NCI-H2196 treated with DMSO at 0.1 percent for 48 hours (cell line): ENCODE results near the gene GRIK4.
A peak's percentile ranks its signal among the peaks of the same experiment; 100 is the strongest.
"Not testable (repeated sequence)": the region's sequence is repeated elsewhere in the genome, so short reads cannot be mapped to it uniquely, and the experiment has no call there.

ENCODE experiments used
- DNase-seq: peaks from one replicate; lab custom pipeline; 2025; ENCODE audit not compliant: unreplicated experiment; lab: John Stamatoyannopoulos, UW

The GRIK4 gene

DNA sequence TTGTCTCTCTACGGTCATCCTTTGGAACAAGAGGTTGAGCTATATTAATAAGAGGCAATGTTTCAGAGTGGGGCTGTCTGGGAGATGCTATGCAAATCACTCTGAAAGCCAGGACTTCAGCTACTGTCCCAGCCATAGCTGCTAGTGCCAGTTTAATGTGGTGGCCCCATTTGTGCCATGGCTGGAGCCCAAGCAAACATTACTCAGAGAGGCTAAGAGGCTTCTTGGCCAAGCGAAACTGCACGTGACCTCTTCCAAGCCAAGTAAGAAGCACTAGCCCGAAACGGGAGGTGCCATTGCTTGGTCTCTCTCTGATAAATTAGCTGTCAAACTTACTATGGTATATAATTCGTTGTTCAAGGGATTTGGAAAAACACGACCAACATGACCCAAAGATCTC is 462.0 kb downstream of the GRIK4 start:
- DNase-seq, result no peak

- DNase-seq, result no peak
Observed at GRCh38 chr11:120974466-120974865, 462.9 kb downstream of the GRIK4 start.

GRCh38 chr11:120974965-120975364 is 463.4 kb downstream of the GRIK4 start:
- DNase-seq, result no peak

DNA sequence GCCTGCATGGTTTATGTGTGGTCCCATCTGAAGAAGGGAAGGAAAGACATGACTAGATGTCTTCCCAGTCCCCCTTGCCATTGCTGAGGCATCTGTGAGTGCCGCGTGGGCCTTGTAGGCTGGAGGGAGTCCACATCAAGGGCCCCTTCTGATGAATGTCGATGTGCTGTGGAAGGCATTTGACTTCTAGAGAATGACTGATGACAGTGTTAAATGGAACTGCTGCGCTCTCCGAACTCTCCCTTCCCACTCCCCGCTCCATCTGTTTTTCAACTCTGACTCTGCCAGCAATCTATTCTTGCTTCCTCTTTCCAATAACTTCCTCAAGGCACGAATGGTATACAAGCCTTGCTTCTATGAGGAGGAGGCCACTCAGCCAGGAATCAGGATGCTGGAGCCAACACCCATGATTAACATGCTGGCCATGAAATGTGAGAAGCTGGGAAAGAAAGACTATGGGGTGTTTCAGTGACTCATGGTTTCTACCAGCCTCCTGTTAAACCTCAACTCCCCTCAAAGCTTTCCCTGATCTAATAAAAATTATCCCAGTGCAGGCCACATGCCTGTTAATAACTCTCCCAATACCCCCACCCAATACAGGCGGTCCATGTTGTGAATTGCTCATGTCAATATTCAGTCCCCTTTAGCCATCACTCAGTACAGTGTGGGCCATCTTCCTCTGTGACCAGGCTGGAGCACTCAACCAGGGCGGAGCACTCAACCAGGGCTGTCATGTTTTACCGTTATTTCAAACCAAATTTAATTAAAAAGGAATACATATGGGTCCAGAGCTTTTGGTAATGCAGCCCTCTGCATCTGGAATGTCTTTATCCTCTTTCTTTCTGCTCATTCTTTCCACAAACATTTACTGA is 466.0 kb downstream of the GRIK4 start:
- no peak for DNase-seq

DNA sequence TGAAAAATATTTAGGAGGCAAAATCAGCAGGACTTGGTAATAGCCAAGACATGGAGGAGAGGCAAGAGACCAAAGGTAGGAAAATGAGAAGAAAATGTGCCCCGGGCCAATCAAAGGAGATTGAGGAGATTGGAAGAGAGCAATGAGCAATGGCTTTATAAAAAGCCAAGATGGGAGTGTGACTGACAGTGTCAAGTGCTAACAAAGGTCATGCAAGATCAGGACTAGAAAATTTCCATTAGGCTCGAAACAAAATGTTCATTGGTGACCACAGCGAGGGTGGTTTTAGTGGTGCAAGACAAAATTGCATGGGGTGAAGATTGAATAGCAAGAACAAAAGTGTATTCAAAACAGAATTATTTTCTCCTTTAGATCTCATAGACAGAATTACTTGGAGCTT is 467.2 kb downstream of the GRIK4 start:
- DNase-seq, result no peak

GRCh38 chr11:120985718-120986569 is 474.4 kb downstream of the GRIK4 start:
- DNase-seq, result no peak

GRCh38 chr11:120988603-120989002 is 477.1 kb downstream of the GRIK4 start:
- no peak for DNase-seq

DNA sequence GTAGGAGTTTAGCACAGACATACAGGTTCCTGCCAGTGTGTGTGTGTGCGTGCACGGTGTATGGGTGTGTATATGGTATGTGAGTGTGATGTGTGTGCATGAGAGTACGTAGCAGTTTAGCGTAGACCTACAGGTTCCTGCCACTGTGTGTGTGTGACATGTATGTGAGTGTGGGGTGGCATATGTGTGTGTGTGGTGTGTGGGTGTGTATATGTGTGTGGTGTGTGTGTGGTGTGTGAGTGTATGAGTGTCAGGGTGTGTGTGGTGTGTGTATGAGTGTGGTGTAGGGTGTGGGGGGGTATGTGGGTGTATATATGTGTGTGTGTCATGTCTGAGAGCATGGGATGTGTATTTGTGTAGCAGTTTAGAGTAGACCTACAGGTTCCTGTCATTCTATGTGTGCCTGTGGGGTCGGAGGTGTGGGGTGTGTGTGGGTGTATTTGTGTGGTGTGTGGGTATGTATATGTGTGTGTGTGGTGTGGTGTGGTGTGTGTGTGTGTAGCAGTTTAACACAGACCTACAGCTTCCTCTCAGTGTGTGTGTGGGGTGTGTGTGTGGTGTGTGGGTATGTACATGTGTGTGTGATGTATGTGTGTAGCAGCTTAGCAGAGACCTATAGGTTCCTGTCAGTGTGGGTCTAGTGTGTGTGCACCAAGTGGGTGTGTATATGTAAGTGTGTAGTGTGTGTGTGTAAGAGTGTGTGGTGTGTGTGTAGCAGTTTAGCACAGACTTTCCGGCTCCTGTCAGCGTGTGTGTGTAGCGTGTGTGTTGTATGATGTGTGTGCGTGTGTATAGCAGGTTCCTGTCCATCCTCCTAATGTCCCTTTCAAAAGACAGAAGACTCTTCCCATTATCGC is 480.5 kb downstream of the GRIK4 start:
- no peak for DNase-seq

DNA sequence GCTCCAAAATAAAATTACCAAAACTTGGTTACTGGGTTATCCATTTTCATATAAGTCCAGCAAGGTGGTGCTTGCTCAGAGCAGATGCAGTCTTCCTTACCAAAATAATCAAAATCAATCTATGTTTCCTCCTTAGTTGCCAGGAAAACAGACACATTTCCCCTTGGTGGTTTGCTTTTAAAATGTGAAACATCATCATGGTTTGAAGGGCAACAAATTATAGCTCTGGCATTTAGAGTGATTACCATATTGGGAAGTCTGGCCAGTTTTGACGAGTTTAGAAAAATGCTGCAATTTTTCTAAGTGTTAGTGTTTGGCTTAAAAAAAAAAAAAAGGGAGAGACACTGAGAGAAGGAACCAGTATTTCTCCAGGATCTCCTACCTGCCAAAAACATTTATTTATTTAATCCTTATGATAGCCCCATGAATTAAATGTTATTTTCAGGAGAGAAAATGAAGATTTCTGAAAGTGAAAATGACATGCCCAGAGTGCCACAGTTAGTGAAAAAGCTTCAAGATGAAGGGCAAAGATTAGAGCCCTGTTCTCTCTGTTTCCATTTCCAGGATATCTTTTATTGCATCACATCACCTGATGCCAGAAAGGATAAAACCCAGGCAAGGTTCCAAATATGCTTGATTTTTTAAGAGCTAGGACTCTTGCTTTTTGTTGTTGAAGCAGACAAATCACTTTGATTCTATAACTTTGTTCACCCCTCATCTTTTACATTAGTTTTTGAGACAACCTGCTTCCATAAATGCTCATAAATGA is 482.7 kb downstream of the GRIK4 start:
- no peak for DNase-seq

GRCh38 chr11:120995184-120995583 is 483.6 kb downstream of the GRIK4 start:
- no peak for DNase-seq

DNA sequence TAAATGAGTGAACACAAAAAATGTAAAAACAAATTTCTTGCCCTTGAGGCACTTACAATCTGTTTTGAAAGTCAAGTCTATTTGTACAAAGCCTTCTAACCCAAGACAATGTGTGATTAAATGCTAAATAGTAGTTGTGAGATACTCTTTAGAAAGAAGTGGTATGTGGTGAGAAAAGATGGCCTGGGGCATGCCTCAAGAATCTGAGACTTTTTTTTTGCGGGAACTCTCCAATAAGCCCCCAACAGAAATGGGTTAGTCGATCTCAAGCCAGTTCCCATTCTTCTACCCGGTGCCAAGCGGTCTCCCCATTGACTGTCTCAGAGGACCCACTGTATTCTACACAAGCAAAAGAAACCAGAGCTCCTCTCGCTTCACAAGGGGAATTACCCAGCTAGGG is 485.4 kb downstream of the GRIK4 start:
- DNase-seq, result no peak

DNA sequence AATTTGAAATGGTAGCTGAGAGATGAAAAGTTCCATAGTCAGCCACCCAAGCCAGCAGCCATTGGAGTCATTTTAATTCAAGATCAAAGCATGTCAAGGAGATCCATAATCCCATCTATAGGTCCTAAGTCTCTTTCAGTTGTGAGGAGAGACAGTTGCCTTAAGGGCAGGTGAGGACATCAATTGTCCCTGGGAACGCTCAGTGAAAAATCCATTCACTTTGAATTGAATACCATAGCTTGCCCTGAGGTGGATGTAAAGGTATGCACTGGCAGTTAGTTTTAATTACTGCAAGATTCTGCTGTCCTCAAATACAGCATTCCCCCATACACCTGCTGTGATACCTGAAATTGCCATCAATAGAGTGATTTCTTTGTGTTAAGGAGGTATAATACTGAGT is 487.0 kb downstream of the GRIK4 start:
- no peak for DNase-seq

- no peak for DNase-seq
Observed at GRCh38 chr11:121004206-121004840, 492.8 kb downstream of the GRIK4 start.

DNA sequence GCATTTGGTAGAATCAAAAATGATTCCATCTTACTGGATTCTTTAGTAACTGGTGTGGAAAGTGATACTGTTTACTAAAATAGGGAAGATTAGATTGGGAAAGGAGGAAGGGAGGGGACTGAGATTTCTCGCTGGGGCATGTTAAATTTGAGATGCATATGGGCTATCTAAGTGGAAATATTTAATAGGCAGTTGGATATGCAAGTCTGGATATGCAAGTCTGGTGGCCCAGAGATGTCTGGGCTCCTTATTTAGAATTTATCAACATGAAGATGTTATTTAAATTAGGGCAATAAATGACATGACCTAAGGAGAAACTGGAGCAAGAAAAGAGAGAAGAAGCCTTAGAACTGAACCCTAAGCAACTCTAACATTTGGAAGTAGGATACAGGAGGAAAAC is 495.4 kb downstream of the GRIK4 start:
- no peak for DNase-seq

DNA sequence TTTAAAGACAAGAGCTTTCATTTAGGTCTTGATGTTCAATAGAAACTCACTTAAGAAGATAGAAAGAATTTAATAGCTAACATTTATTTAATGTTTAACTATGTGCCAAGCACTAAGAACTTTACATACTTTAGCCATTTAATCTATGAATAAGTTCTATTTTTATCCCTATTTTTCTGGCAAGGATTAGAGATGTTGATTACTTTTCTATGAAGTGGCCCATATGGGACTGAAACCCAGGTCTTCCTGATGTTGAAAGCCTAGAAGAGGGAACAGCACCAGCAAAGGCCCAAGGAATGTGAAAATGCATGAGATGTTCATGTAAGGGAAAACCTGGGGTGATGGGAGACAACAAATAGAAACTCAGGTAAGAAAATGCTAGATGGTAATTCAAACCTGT is 497.0 kb downstream of the GRIK4 start:
- no peak for DNase-seq

DNA sequence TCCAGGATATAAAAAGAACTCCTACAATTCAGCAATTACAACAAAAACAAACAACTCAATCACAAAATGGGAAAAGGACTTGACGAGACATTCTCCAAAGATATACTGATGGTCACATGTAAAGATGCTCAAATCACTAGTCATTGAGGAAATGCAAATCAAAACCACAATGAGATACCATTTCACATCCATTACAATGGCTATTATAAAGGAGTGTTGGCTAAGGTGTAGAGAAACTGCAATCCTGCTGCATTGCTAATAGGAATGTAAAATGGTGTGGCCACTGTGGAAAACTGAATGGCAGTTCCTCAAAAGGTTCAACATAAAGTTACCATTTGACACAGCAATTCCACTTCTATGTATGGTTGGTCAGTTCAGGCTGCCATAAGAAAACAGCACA is 500.5 kb downstream of the GRIK4 start:
- no peak for DNase-seq

GRCh38 chr11:121018746-121019145 is 507.2 kb downstream of the GRIK4 start:
- no peak for DNase-seq

DNA sequence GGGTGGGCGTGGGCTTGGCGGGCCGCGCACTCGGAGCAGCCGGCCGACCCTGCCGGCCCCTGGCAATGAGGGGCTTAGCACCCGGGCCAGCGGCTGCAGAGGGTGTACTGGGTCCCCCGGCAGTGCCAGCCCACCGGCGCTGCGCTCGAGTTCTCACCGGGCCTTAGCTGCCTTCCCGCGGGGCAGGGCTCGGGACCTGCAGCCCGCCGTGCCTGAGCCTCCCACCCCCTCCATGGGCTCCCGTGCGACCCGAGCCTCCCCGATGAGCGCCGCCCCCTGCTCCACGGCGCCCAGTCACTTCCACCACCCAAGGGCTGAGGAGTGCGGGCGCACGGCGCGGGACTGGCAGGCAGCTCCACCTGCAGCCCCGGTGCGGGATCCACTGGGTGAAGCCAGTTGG is 510.2 kb downstream of the GRIK4 start:
- DNase-seq, result not testable (repeated sequence)

- DNase-seq, result peak; percentile 69
Observed at GRCh38 chr11:121023848-121024751, 512.6 kb downstream of the GRIK4 start, which contains the start of gene TBCEL. Gene TBCEL, plus strand, starts transcription at chr11:121024102. Its CDS starts 21,589 bp downstream, at chr11:121045691.
